ENCODE measurements around the gene PPFIBP1.
"Not testable (repeated sequence)": the region's sequence is repeated elsewhere in the genome, so short reads cannot be mapped to it uniquely, and the experiment has no call there.

PPFIBP1 gene

GRCh38 chr12:27576667-27577347, 52.8 kb downstream of the PPFIBP1 start:
- Histone ChIP-seq H2AFZ (no peak overlapping the region), H3K9me3 (ENCODE audit: control insufficient read depth, low read length) (no peaks in the 10 kb centered on the region), H3K27ac (no peak overlapping the region), H3K36me3 (ENCODE audit: control insufficient read depth, insufficient read depth, low read length) (no peaks in the 10 kb centered on the region), H3K4me2 (ENCODE audit: low read length) (no peak overlapping the region), H3K4me1 (no peaks in the 10 kb centered on the region), H3K27me3 (ENCODE audit: control insufficient read depth, insufficient read depth, low read length) (no peaks in the 10 kb centered on the region), H3K9ac (no peak overlapping the region), H3K79me2 (peaks cover 4% of the 10 kb centered on the region), H3K4me3 (ENCODE audit: low read depth, low read length) (no peak overlapping the region)
- no peak for TF ChIP-seq CTCF (IDR thresholded peaks at IDR 0.05)

- no peak overlapping the region for H2AFZ ChIP-seq
- H3K9me3 ChIP-seq (ENCODE audit: control insufficient read depth, low read length): no peaks in the 10 kb centered on the region
- H3K4me1 ChIP-seq: no peaks in the 10 kb centered on the region
- H3K27ac ChIP-seq: no peak overlapping the region
- no peaks in the 10 kb centered on the region for H3K27me3 ChIP-seq (ENCODE audit: control insufficient read depth, insufficient read depth, low read length)
- no peak overlapping the region for H3K4me2 ChIP-seq (ENCODE audit: low read length)
- H3K36me3 ChIP-seq (ENCODE audit: control insufficient read depth, insufficient read depth, low read length): no peaks in the 10 kb centered on the region
- peaks cover 2% of the 10 kb centered on the region for H3K79me2 ChIP-seq
- TF ChIP-seq CTCF (IDR thresholded peaks at IDR 0.05): no peak
- no peak overlapping the region for H3K9ac ChIP-seq
- no peak overlapping the region for H3K4me3 ChIP-seq (ENCODE audit: low read depth, low read length)
Observed at GRCh38 chr12:27577688-27578087, 53.7 kb downstream of the PPFIBP1 start.

- Histone ChIP-seq H3K4me3 (ENCODE audit: low read depth, low read length) (no peak overlapping the region), H3K27ac (peak overlapping the region; percentile 20), H3K9me3 (ENCODE audit: control insufficient read depth, low read length) (no peaks in the 10 kb centered on the region), H3K4me1 (no peaks in the 10 kb centered on the region), H3K36me3 (ENCODE audit: control insufficient read depth, insufficient read depth, low read length) (no peaks in the 10 kb centered on the region), H3K27me3 (ENCODE audit: control insufficient read depth, insufficient read depth, low read length) (no peaks in the 10 kb centered on the region), H3K4me2 (ENCODE audit: low read length) (no peak overlapping the region), H2AFZ (no peak overlapping the region), H3K9ac (no peak overlapping the region), H3K79me2 (peaks cover 2% of the 10 kb centered on the region)
- no peak for TF ChIP-seq CTCF (IDR thresholded peaks at IDR 0.05)
Observed at GRCh38 chr12:27578689-27579372, 54.8 kb downstream of the PPFIBP1 start.

GRCh38 chr12:27580561-27581330, 56.7 kb downstream of the PPFIBP1 start:
- Histone ChIP-seq H3K36me3 (ENCODE audit: control insufficient read depth, insufficient read depth, low read length) (no peaks in the 10 kb centered on the region), H3K4me1 (no peaks in the 10 kb centered on the region), H3K9me3 (ENCODE audit: control insufficient read depth, low read length) (no peaks in the 10 kb centered on the region), H3K79me2 (peaks cover 2% of the 10 kb centered on the region), H3K27me3 (ENCODE audit: control insufficient read depth, insufficient read depth, low read length) (no peaks in the 10 kb centered on the region), H3K4me2 (ENCODE audit: low read length) (no peak overlapping the region), H2AFZ (no peak overlapping the region), H3K27ac (no peak overlapping the region), H3K4me3 (ENCODE audit: low read depth, low read length) (no peak overlapping the region), H3K9ac (no peak overlapping the region)
- TF ChIP-seq CTCF (IDR thresholded peaks at IDR 0.05): no peak

- not testable (repeated sequence) for H3K9ac ChIP-seq; H3K79me2 ChIP-seq; H3K4me3 ChIP-seq (ENCODE audit: low read depth, low read length); H3K9me3 ChIP-seq (ENCODE audit: control insufficient read depth, low read length); H3K27ac ChIP-seq; H3K4me1 ChIP-seq; H2AFZ ChIP-seq; H3K27me3 ChIP-seq (ENCODE audit: control insufficient read depth, insufficient read depth, low read length); H3K36me3 ChIP-seq (ENCODE audit: control insufficient read depth, insufficient read depth, low read length); H3K4me2 ChIP-seq (ENCODE audit: low read length)
Observed at GRCh38 chr12:27581331-27581671, 57.3 kb downstream of the PPFIBP1 start.

GRCh38 chr12:27581833-27582232, 57.8 kb downstream of the PPFIBP1 start:
- H3K4me1 ChIP-seq; H3K27ac ChIP-seq; H3K9me3 ChIP-seq (ENCODE audit: control insufficient read depth, low read length); H3K36me3 ChIP-seq (ENCODE audit: control insufficient read depth, insufficient read depth, low read length); H3K79me2 ChIP-seq; H3K27me3 ChIP-seq (ENCODE audit: control insufficient read depth, insufficient read depth, low read length); H3K9ac ChIP-seq; H3K4me3 ChIP-seq (ENCODE audit: low read depth, low read length); H3K4me2 ChIP-seq (ENCODE audit: low read length); H2AFZ ChIP-seq: not testable (repeated sequence)

- peak overlapping the region; percentile 26 for H3K27ac ChIP-seq
- H2AFZ ChIP-seq; H3K27me3 ChIP-seq (ENCODE audit: control insufficient read depth, insufficient read depth, low read length): not testable (repeated sequence)
Observed at GRCh38 chr12:27582445-27582844, 58.4 kb downstream of the PPFIBP1 start.

More at GRCh38 chr12:27582445-27582844, 58.4 kb downstream of the PPFIBP1 start:
- not testable (repeated sequence) for H3K4me3 ChIP-seq (ENCODE audit: low read depth, low read length); H3K36me3 ChIP-seq (ENCODE audit: control insufficient read depth, insufficient read depth, low read length); H3K79me2 ChIP-seq; H3K9ac ChIP-seq; H3K4me2 ChIP-seq (ENCODE audit: low read length); H3K4me1 ChIP-seq; H3K9me3 ChIP-seq (ENCODE audit: control insufficient read depth, low read length)
